Activated CD4-positive, alpha-beta T cell treated with anti-CD3 and anti-CD28 coated beads, Interleukin-2, amount 10 ng/mL, durations not matched to agents 24 days and 14 days (primary cell): Measurements from ENCODE around the gene NCAM1. TPM values are rescaled to one million over a fixed set of nuclear protein-coding genes. Genes with fewer than 3 reads are reported as not detected.

ENCODE experiments used
- DNase-seq: peaks from one replicate; pipeline ENCODE4 v3.0.0; 2022
- H3K27ac Mint-ChIP-seq: one replicate; pipeline ENCODE4 v1.8.0; 2022; ENCODE audit warnings: mild to moderate bottlenecking, mixed read lengths
- H3K27me3 Mint-ChIP-seq: one replicate; pipeline ENCODE4 v1.8.0; 2022; ENCODE audit warnings: mixed read lengths
- H3K36me3 Mint-ChIP-seq: one replicate; pipeline ENCODE4 v1.8.0; 2022; ENCODE audit warnings: low read depth, mild to moderate bottlenecking, mixed read lengths
- H3K4me1 Mint-ChIP-seq: one replicate; pipeline ENCODE4 v1.8.0; 2021; ENCODE audit warnings: mixed read lengths
- H3K4me3 Mint-ChIP-seq: one replicate; pipeline ENCODE4 v1.8.0; 2022; ENCODE audit warnings: mild to moderate bottlenecking, moderate library complexity, mixed read lengths
- H3K9me3 Mint-ChIP-seq: one replicate; pipeline ENCODE4 v1.8.0; 2021; ENCODE audit warnings: mixed read lengths
- intact Hi-C: fragments of 100-400 bp; cut with micrococcal nuclease; formaldehyde crosslinking; loops from one replicate; pipeline ENCODE4 v1.15.1; 2023
- total RNA-seq: library from RNA; stranded (reverse); gene quantifications from 2 replicates; pipeline ENCODE4 v1.2.3, GENCODE V29; 2022

The NCAM1 gene
- total RNA-seq, 1 donor from 2014 or later = not detected

- Mint-ChIP-seq H3K9me3 (no peaks in the 10 kb centered on the region), H3K36me3 (no peaks in the 10 kb centered on the region), H3K4me3 (no peak overlapping the region), H3K27ac (no peak overlapping the region), H3K4me1 (no peaks in the 10 kb centered on the region), H3K27me3 (no peaks in the 10 kb centered on the region)
- intact Hi-C loops = no loop called here
- no peak for DNase-seq
These were observed 311.9 kb downstream of the NCAM1 start for GRCh38 chr11:113272927-113273615.

DNA sequence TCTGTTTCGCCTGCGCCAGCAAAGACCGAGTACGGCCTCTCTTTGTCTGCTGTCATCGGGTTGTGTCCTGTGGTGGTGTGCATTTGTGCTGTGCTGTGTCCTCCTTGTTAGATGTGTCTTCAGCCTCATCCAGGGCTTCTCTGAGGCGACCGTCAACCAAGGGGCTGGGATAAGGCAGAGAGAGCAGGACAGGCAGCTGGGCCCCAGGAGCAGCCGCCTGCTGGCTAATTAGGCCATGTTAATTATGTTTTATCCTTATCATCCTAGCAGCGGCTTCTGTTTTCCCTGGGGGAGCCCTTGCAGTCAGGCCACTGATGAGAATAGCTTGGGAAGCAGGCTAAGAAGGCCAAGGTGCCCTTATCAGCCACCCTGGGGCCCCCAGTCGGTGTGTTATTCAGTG, 312.5 kb downstream of the NCAM1 start:
- Mint-ChIP-seq H3K36me3 (no peaks in the 10 kb centered on the region), H3K27me3 (no peaks in the 10 kb centered on the region), H3K9me3 (no peaks in the 10 kb centered on the region), H3K4me3 (no peak overlapping the region), H3K27ac (no peak overlapping the region), H3K4me1 (no peaks in the 10 kb centered on the region)
- intact Hi-C loops = no loop called here
- DNase-seq = no peak

DNA sequence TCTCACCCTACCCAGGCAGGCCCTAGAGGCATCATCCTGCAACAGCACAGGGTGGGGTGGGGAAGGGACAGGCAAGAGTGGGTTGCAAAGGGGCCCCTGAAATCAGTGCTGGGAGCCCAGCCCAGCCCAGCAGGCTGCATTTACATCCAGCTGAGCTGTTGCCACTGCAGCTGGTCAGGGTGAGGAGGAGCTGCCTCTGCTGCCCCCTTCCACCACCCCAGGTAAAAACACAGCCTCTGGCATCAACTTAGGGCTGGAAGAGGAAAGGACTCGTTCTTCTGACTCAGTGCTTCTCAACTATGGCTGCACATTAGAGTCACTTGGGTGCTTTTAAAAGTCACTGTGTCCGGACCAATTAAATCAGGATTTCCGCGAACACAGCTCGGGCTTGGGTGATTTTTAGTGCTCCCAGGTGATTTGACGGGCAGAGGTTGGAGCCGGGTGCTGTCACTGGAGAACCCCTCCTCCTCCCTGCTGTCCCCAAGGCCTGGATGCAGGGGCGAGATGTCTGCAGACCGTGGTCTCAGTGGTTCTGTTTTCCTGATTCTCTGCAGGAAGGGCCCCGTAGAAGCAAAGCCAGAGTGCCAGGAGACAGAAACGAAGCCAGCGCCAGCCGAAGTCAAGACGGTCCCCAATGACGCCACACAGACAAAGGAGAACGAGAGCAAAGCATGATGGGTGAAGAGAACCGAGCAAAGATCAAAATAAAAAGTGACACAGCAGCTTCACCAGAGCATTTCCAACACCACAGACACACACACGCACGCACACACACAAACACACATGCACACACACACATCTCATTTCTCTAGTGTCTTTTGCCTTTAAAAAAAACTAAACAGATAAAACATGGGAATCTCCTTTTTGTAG, 313.7 kb downstream of the NCAM1 start:
- no peaks in the 10 kb centered on the region for H3K27me3 Mint-ChIP-seq
- DNase-seq = no peak
- H3K4me3 Mint-ChIP-seq = no peak overlapping the region
- no peaks in the 10 kb centered on the region for H3K36me3 Mint-ChIP-seq
- H3K9me3 Mint-ChIP-seq = no peaks in the 10 kb centered on the region
- intact Hi-C loops = no loop called here
- H3K27ac Mint-ChIP-seq = no peak overlapping the region
- no peaks in the 10 kb centered on the region for H3K4me1 Mint-ChIP-seq

DNA sequence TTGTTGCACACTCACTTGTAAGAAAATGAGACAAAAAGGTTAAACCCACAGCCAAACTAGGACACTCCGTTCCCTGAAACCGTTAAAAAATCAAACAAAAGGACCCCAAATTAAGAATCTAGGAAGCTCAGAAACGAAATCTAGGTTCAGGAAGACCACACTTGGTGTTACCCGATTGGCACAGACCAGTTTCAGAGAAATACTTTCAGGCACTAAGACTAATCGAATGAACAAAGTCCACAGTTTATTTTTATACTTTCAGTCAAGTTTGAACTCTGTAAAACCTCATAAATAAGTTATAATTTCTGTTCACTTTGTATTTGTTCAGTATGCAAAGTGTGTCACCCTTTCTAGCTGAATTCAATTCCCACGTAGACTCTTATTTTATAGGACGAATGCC, 314.4 kb downstream of the NCAM1 start:
- Mint-ChIP-seq H3K27ac (no peak overlapping the region), H3K36me3 (no peaks in the 10 kb centered on the region), H3K4me1 (no peaks in the 10 kb centered on the region), H3K27me3 (no peaks in the 10 kb centered on the region), H3K9me3 (no peaks in the 10 kb centered on the region), H3K4me3 (no peak overlapping the region)
- intact Hi-C loops = no loop called here
- no peak for DNase-seq

DNA sequence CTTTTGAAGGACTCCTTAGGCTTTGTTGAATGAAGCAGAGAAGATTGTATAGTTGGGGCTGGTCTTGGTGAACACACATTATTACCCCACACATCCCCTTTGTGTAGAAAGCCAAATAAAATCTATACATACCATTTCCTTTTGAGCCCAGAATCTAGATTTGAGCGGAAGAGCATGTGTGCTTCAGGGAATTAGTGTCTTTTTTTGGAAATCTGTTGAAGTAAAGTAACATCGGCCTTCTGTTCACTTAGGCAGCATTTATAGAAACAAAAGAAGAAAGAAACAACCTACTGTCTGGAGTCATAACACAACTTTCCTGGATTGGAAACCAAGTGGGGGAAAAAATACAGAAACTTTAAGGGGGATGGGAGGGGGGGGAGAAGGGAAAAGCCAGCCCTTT, 315.2 kb downstream of the NCAM1 start:
- no peaks in the 10 kb centered on the region for H3K27me3 Mint-ChIP-seq
- intact Hi-C loops = no loop called here
- H3K36me3 Mint-ChIP-seq = no peaks in the 10 kb centered on the region
- H3K27ac Mint-ChIP-seq = no peak overlapping the region
- H3K9me3 Mint-ChIP-seq = no peaks in the 10 kb centered on the region
- H3K4me1 Mint-ChIP-seq = no peaks in the 10 kb centered on the region
- no peak overlapping the region for H3K4me3 Mint-ChIP-seq
- no peak for DNase-seq

GRCh38 chr11:113277907-113278306, 316.7 kb downstream of the NCAM1 start:
- intact Hi-C loops = no loop called here
- no peaks in the 10 kb centered on the region for H3K27me3 Mint-ChIP-seq
- no peak overlapping the region for H3K27ac Mint-ChIP-seq
- H3K9me3 Mint-ChIP-seq = no peaks in the 10 kb centered on the region
- no peak overlapping the region for H3K4me3 Mint-ChIP-seq
- H3K4me1 Mint-ChIP-seq = no peaks in the 10 kb centered on the region
- no peak for DNase-seq
- H3K36me3 Mint-ChIP-seq = no peaks in the 10 kb centered on the region

DNA sequence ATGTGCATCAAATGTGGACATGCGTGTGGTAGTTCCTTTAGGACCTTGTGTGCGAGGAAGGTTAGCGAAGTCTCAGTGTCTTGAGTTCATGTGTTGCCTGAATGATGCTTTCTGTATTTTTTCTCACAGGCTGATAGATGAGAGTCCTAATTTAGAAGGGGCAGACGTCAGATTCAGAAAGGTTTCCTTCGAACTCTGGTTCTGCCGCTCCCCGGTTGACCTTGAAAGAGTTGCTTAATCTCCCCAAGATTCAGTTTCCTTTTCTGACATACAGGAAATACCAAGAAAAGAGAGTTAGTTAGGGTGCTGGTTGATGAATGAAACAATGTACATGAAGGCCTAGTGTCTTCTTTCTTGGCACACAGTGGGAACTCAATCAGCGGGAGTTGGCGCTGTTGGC, 317.3 kb downstream of the NCAM1 start:
- no peaks in the 10 kb centered on the region for H3K9me3 Mint-ChIP-seq
- no peak overlapping the region for H3K27ac Mint-ChIP-seq
- no peaks in the 10 kb centered on the region for H3K36me3 Mint-ChIP-seq
- H3K4me1 Mint-ChIP-seq = no peaks in the 10 kb centered on the region
- H3K4me3 Mint-ChIP-seq = no peak overlapping the region
- H3K27me3 Mint-ChIP-seq = no peaks in the 10 kb centered on the region
- intact Hi-C loops = no loop called here
- DNase-seq = no peak

DNA sequence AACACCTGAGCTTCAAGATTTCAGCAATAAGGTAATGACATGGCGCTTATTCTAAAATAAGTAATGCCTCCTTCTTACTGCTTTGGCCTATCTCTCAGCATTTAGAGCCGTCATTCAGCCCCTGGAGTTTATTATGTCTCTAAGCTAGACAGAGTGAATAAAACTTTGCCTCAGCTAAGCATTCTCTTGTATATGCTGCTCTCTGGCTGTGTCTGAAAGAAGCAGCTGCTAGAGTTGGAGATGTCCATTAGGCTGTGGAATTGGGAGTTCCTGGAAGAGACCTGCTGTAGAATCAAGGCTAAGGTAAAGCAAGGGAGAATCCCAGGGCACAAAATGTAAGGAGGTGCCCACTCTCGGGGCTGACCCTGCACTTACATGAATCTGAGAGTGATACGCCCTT, 317.7 kb downstream of the NCAM1 start:
- Mint-ChIP-seq H3K4me3 (no peak overlapping the region), H3K27ac (no peak overlapping the region), H3K27me3 (no peaks in the 10 kb centered on the region), H3K36me3 (no peaks in the 10 kb centered on the region), H3K9me3 (no peaks in the 10 kb centered on the region), H3K4me1 (no peaks in the 10 kb centered on the region)
- intact Hi-C loops = no loop called here
- no peak for DNase-seq

- no peaks in the 10 kb centered on the region for H3K27me3 Mint-ChIP-seq
- no peaks in the 10 kb centered on the region for H3K9me3 Mint-ChIP-seq
- no peaks in the 10 kb centered on the region for H3K36me3 Mint-ChIP-seq
- no peak for DNase-seq
- intact Hi-C loops = no loop called here
- H3K4me1 Mint-ChIP-seq = no peaks in the 10 kb centered on the region
- no peak overlapping the region for H3K4me3 Mint-ChIP-seq
- no peak overlapping the region for H3K27ac Mint-ChIP-seq
These were observed 318.4 kb downstream of the NCAM1 start for GRCh38 chr11:113279591-113279990.

DNA sequence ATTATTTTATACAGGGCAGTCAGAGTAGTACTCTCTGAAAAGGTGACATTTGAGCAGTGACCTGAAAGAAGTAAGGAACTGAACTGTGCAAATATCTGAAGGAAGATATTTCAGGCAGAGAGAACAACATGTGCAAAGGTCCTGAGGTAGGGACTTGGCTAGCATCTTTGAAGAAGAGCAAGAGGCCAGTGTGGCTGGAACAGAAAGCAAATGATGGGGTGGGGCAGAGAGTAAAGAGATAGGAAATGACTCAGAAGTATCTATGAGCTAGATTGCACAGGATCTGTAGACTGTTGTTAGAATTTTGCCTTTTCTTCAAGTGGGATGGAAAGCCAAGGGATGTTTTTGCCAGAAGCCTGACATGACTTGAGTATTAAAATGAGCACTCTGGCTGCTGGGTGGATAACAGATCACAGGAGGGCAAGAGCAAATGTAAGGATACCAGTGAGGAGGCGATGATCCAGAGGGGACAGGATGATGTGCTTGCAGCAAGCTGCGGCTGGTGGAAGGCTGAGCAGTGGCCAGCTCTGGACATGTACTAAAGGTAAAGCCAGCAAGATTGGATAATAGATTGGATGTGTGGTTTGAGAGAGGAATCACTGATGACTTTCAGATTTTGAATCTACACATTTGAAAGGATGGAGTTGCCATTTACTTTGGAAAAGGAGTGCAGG, 320.0 kb downstream of the NCAM1 start:
- no peak overlapping the region for H3K4me3 Mint-ChIP-seq
- no peak for DNase-seq
- no peaks in the 10 kb centered on the region for H3K4me1 Mint-ChIP-seq
- intact Hi-C loops = loop anchor here (10.0 kb wide), 1 partner anchor 476 kb away; no protein-coding TSS in a partner anchor
- no peaks in the 10 kb centered on the region for H3K9me3 Mint-ChIP-seq
- H3K27ac Mint-ChIP-seq = no peak overlapping the region
- H3K27me3 Mint-ChIP-seq = no peaks in the 10 kb centered on the region
- no peaks in the 10 kb centered on the region for H3K36me3 Mint-ChIP-seq

- Mint-ChIP-seq H3K9me3 (no peaks in the 10 kb centered on the region), H3K27me3 (no peaks in the 10 kb centered on the region), H3K36me3 (no peaks in the 10 kb centered on the region), H3K27ac (no peak overlapping the region), H3K4me1 (no peaks in the 10 kb centered on the region), H3K4me3 (no peak overlapping the region)
- intact Hi-C loops = loop anchor here (10.0 kb wide), 1 partner anchor 478 kb away; no protein-coding TSS in a partner anchor
- DNase-seq = no peak
These were observed 321.7 kb downstream of the NCAM1 start for GRCh38 chr11:113282898-113283437.

DNA sequence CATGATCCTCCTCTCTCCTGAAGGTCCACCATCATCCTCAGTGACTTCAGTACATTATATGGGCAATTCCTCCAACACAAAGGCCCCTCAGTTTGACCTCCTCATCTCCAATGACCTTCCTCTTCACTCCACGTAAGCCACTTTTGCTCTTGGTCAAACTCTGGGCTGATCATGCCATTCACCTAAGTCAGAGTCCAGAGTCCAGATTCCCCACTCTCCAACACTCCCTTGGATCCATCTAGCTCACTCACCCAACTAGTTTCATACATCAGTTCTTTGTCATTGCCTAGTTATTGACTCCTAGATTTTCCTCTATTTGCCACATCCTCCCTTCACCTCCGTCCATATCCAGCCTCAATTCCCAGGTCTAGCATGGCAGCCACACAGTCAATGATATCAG, 322.7 kb downstream of the NCAM1 start:
- intact Hi-C loops = loop anchor here (10.0 kb wide), 1 partner anchor 479 kb away; no protein-coding TSS in a partner anchor
- Mint-ChIP-seq H3K4me3 (no peak overlapping the region), H3K27ac (no peak overlapping the region), H3K36me3 (no peaks in the 10 kb centered on the region), H3K27me3 (no peaks in the 10 kb centered on the region), H3K9me3 (no peaks in the 10 kb centered on the region), H3K4me1 (no peaks in the 10 kb centered on the region)
- no peak for DNase-seq

GRCh38 chr11:113286009-113286408, 324.8 kb downstream of the NCAM1 start:
- H3K9me3 Mint-ChIP-seq = no peaks in the 10 kb centered on the region
- intact Hi-C loops = loop anchor here (10.0 kb wide), 1 partner anchor 481 kb away; no protein-coding TSS in a partner anchor

More at GRCh38 chr11:113286009-113286408, 324.8 kb downstream of the NCAM1 start:
- H3K27ac Mint-ChIP-seq = no peak overlapping the region
- DNase-seq = no peak
- H3K4me3 Mint-ChIP-seq = no peak overlapping the region
- H3K27me3 Mint-ChIP-seq = no peaks in the 10 kb centered on the region
- no peaks in the 10 kb centered on the region for H3K36me3 Mint-ChIP-seq
- no peaks in the 10 kb centered on the region for H3K4me1 Mint-ChIP-seq
